CD4-positive, alpha-beta T cell treated with Interleukin-10 for 1 hour (primary cell): ENCODE results near the gene SLC44A5.
"Not testable (repeated sequence)": the region's sequence is repeated elsewhere in the genome, so short reads cannot be mapped to it uniquely, and the experiment has no call there.

Source experiments
- DNase-seq: peaks from one replicate; pipeline ENCODE4 v3.0.0-alpha.2; 2020

SLC44A5 gene

DNA sequence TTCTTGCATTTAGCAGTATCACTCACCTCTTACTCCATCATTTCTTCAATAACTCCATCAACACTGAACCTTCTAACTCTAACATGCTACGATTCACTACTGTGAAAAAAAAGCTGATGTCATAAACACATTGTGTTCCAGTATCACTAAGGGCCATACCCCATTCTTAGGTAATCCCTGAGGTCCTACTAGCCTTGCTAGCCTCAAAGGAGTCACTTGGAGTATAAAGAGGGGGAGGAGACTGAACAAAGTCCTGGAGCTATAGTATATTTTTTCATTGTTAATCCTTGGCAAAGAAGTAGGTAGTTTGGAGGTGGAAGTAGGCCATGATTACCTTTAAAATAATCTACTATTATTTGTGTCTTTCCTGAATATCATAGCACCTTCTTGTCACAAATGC, at the start of gene SLC44A5:
TSS of gene SLC44A5 (minus strand) at position 101 of the 400 bp plus-strand sequence. CDS start 69,667 bp downstream, outside the sequence.
- DNase-seq: no peak

DNA sequence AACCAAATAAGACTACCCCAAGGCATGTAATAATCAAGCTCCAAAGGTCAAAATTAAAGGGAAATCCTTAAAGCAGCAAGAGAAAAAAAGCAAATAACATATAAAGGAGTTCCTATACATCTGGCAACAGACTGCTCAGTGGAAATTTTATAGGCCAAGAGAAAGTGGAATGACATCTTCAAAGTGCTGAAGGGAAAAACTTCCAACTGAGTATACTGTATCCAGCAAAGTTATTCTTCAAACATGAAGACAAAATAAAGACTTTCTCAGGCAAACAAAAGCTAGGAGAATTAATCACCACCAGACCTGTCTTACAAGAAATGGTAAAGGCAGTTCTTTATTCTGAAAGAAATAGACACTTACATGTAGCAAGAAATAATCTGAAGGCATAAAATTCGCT, 45.0 kb upstream of the SLC44A5 start:
- DNase-seq: no peak

DNA sequence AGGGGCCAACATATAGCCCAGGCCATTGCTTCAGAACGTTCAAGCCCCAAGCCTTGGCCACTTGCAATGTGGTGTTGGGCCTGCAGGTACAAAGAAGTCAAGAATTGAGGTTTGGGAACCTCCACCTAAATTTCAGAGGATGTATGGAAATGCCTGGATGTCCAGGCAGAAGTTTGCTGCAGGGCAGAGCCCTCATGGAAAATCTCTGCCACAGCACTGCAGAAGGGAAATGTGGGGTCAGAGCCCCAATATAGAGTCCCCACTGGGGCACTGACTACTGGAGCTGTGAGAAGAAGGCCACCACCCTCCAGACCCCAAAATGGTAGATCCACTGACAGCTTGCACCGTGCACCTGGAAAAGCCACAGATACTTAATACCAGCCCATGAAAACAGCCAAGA, 36.3 kb upstream of the SLC44A5 start:
- not testable (repeated sequence) for DNase-seq

DNA sequence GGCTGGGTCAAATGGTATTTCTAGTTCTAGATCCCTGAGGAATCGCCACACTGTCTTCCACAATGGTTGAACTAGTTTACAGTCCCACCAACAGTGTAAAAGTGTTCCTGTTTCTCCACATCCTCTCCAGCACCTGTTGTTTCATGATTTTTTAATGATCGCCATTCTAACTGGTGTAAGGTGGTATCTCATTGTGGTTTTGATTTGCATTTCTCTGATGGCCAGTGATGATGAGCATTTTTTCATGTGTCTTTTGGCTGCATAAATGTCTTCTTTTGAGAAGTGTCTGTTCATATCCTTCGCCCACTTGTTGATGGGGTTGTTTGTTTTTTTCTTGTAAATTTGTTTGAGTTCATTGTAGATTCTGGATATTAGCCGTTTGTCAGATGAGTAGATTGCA, 34.2 kb upstream of the SLC44A5 start:
- not testable (repeated sequence) for DNase-seq

- no peak for DNase-seq
Observed at GRCh38 chr1:75643460-75643859, 32.5 kb upstream of the SLC44A5 start.

GRCh38 chr1:75641325-75641724, 30.4 kb upstream of the SLC44A5 start:
- no peak for DNase-seq

GRCh38 chr1:75640137-75640536, 29.2 kb upstream of the SLC44A5 start:
- no peak for DNase-seq

DNA sequence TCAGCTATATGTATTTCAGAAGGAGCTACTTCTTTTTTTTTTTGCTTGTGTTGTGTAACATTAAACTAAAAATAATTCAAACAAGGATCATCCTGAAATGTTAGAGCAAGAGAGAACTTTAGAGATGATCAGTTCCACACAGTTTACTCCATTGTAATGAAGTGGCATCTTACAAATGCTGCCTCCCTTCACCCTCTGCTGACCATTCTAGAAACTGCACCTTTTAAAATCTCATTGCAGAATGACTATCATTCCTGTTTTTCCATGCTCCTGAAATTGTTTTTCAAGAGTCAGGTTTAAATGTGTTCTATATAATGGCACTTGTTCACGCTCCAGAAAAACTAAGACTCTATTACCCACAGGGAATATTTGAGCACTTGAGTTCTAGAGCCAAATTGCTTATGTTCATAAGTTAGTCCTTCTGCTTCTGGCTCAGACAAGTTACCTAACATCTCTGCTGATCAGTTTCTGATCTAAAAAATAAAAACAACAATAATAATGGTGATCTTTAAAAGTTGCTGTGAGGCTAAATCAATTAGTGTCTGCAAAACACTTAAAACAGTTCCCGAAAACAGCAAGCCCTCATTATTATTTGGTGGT, 21.5 kb upstream of the SLC44A5 start:
- DNase-seq: no peak

DNA sequence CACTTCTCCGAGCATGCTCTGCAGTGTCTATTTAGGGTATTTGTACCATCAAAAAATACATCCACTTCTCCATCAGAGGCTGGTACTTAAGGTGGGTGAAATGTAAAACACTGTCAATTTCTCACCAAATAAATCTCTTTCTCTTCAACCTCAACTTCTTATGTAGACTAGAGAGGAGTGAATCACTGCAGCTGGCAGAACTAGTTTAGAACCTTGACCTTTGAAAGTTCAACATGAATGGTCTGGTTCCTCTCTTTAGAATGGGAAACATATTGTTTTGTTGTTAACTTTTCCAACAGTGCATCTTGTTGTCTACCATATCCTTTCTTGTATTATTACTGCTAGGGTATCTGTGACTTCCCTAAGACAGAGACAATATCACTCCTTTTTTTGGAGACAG, 20.1 kb upstream of the SLC44A5 start:
- DNase-seq: no peak

DNA sequence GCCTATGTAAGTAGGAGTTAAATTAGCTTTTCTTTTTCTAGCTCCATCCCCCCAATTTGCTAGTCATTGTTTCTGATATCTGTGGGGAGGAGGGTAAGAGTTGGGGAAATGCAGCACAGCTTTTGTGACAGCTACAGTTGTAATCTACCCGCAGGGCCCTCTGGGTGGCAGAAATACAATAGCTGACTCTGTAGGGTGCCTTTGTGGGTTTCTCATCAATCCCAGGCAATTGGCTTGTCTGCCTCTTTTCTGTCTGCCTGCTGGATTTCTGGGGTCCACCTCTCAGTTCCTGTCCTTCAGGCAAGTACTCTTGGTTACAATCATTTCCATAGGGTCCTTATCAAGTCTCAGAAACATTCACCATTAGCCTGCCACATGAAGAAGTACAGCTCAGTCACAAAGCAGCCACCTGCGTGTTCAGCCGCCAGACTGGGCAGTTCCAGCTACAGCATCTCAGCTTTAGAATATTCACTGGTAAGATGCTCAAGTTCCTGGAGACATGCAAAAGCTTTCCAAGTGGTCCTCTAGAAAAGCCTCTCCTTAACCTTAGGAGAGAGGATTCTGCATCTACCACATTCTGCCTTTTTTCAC, 19.2 kb upstream of the SLC44A5 start:
- DNase-seq: no peak

- no peak for DNase-seq
Observed at GRCh38 chr1:75625795-75626194, 14.9 kb upstream of the SLC44A5 start.

- no peak for DNase-seq
Observed at GRCh38 chr1:75618382-75618781, 7.5 kb upstream of the SLC44A5 start.

DNA sequence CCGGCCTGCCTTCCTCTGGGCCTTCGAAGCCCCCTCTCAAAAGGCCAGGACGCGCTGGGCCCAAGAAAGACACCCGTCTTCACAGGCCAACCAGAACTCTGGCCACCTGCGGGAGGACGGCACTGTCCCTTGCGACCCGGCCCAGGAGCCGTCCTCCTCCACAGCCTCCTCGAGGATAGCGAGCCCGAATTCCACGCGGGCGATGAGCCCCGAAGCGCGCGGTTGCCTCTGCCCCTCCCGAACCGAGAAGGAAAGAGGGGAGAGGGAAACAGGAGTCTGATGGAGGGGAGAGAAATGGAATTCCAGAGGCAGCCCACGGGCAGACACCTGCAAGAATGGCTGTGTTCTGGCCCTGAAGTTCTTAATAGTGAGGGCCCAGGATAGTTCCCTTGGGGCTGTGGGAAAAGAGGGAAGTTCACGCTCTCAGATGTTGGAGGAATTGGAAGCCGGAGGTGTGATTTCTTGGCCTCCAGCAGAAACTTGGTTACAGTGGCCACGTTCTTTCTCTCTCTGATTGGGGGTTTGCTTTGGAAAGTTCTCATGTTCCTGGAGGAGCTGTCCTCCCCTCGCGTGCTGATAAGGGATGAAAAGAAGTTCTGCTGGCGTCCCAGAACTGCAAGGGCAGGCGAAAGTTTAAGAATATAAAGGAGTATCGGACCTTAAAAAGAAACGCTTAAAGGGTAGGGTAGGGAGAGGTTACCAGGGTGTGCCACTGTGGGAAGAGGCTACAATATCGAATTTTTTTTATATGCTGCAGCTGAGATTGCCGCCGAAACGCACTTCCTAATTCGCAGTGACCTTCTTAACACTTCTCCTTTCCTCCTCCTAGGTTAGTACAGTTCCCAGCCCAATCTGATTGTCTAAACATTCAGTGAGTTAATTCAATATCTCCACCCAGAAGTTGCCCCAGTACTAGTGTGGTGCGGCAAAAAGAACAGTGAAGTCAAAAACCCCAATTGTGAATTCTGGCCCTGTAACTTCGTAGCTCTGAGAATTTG, 5.8 kb upstream of the SLC44A5 start:
- DNase-seq: no peak

- DNase-seq: no peak
Observed at GRCh38 chr1:75615613-75616435, 4.9 kb upstream of the SLC44A5 start.

DNA sequence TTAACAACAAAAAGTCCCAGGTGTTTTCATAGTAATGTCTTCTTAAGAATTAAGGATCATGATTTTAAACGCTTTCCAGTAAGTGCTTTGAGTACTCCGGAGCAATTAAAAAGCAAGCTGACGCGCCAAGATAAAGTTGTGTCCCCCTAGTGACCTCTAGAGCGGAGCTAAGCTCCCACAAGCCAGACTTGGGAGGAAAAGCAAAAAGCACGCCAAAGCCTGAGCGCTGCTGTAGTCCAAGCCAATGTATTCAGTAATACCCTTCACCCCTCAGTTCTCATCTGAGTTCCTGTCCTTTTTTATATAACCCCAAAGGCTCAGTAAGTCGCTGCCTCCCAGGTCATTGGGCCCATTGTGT, 3.5 kb upstream of the SLC44A5 start:
- DNase-seq: no peak

DNA sequence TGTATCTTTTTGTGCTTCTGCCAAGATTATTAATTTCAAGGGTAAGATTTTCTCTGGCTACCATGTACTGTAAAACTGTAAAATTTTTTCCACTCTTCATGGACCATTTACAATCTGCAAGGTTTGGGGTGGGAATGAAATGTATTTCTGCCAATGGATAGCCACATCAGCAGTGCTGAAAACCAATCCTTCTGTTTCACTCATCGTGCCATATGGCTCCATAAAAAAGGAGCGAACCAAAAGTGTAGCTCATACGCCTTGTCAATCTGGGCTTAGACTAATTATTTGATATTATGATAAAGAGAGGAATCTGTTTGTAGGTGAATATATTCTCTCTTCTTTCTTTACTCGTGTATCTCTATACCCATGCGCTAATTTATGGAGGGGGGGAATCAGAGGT, 3.0 kb upstream of the SLC44A5 start:
- DNase-seq: no peak

- DNase-seq: no peak
Observed at GRCh38 chr1:75612976-75613375, 2.1 kb upstream of the SLC44A5 start.

DNA sequence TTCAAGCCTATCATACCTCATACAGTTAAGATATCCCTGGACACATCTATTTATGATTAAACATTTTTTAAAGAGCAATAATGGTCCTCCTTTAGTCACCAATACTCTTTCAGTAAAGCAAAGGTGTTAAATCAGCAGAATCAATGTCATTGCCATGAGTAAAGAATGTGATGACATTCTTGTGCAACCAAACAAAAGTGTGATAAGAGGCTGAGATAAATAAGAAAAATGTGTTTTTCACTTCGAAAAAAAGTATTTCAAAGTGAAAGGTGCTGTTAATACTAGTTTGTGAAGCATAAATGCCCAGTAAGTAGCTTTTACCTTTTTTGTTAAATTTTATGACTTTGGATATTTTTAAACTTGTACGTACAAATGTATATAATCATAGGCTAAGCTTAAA, 8.4 kb downstream of the SLC44A5 start:
- no peak for DNase-seq

- DNase-seq: no peak
Observed at GRCh38 chr1:75600781-75601180, 10.1 kb downstream of the SLC44A5 start.

GRCh38 chr1:75594327-75594726, 16.6 kb downstream of the SLC44A5 start:
- no peak for DNase-seq

- DNase-seq: not testable (repeated sequence)
Observed at GRCh38 chr1:75593457-75593856, 17.5 kb downstream of the SLC44A5 start.

GRCh38 chr1:75589637-75590036, 21.3 kb downstream of the SLC44A5 start:
- DNase-seq: no peak
